Type B pancreatic cell (in vitro differentiated cells): Measurements from ENCODE around the gene AFF3. TPM values are rescaled to one million over a fixed set of nuclear protein-coding genes. Genes with fewer than 3 reads are reported as not detected.

Experiments used
- DNase-seq: peaks from one replicate; pipeline ENCODE4 v3.0.0; 2021; ENCODE audit warnings: mixed read lengths; ENCODE audit not compliant: unreplicated experiment; ENCODE audit errors: extremely low spot score
- H3K27ac Mint-ChIP-seq: 2 replicates; pipeline ENCODE4 v1.8.0; 2021; ENCODE audit warnings: mild to moderate bottlenecking, mixed read lengths
- H3K27me3 Mint-ChIP-seq: 2 replicates; pipeline ENCODE4 v1.8.0; 2021; ENCODE audit warnings: mixed read lengths
- H3K36me3 Mint-ChIP-seq: 2 replicates; pipeline ENCODE4 v1.8.0; 2021; ENCODE audit warnings: mixed read lengths
- H3K4me1 Mint-ChIP-seq: one replicate; pipeline ENCODE4 v1.8.0; 2021; ENCODE audit warnings: mixed read lengths; ENCODE audit not compliant: unreplicated experiment
- H3K4me3 Mint-ChIP-seq: 2 replicates; pipeline ENCODE4 v1.8.0; 2021; ENCODE audit warnings: mild to moderate bottlenecking, mixed read lengths
- H3K9me3 Mint-ChIP-seq: 2 replicates; pipeline ENCODE4 v1.8.0; 2021; ENCODE audit warnings: mixed read lengths
- CTCF ChIP-seq: fragments of 200-600 bp; sonication (generic); conservative IDR thresholded peaks from 2 replicates; pipeline ENCODE4 v1.5.0; 2021; ENCODE audit warnings: antibody characterized with exemption, mild to moderate bottlenecking
- total RNA-seq: library from RNA; stranded (reverse); gene quantifications from 2 replicates; pipeline ENCODE4 v1.2.1, GENCODE V29; 2021; ENCODE audit warnings: low replicate concordance

The AFF3 gene
- total RNA-seq, 1 donor from 2014 or later: 29.2 TPM

- H3K4me3 Mint-ChIP-seq: no peak overlapping the region
- no peak for TF ChIP-seq CTCF
- H3K27ac Mint-ChIP-seq: no peak overlapping the region
These were observed 278.5 kb downstream of the AFF3 start for GRCh38 chr2:99863903-99864270.

GRCh38 chr2:99863236-99863902, 279.0 kb downstream of the AFF3 start:
- Mint-ChIP-seq H3K36me3 (no peaks in the 10 kb centered on the region), H3K9me3 (peaks cover 11% of the 10 kb centered on the region), H3K27ac (no peak overlapping the region), H3K27me3 (peaks cover 13% of the 10 kb centered on the region), H3K4me3 (no peak overlapping the region), H3K4me1 (peaks cover 24% of the 10 kb centered on the region)
- no peak for TF ChIP-seq CTCF
- no peak for DNase-seq

More at GRCh38 chr2:99863903-99864270, 278.5 kb downstream of the AFF3 start:
- Mint-ChIP-seq H3K9me3 (peaks cover 11% of the 10 kb centered on the region), H3K36me3 (no peaks in the 10 kb centered on the region), H3K27me3 (peaks cover 13% of the 10 kb centered on the region), H3K4me1 (peaks cover 25% of the 10 kb centered on the region)
- DNase-seq: no peak

- no peak for DNase-seq
- Mint-ChIP-seq H3K36me3 (no peaks in the 10 kb centered on the region), H3K27ac (no peak overlapping the region), H3K9me3 (peaks cover 11% of the 10 kb centered on the region), H3K4me3 (no peak overlapping the region), H3K27me3 (peaks cover 8% of the 10 kb centered on the region), H3K4me1 (peaks cover 18% of the 10 kb centered on the region)
- no peak for TF ChIP-seq CTCF
These were observed 279.8 kb downstream of the AFF3 start for GRCh38 chr2:99862566-99862965.

GRCh38 chr2:99861376-99861760, 281.0 kb downstream of the AFF3 start:
- Mint-ChIP-seq H3K4me1 (peaks cover 18% of the 10 kb centered on the region), H3K9me3 (peaks cover 11% of the 10 kb centered on the region), H3K27me3 (peaks cover 7% of the 10 kb centered on the region), H3K36me3 (no peaks in the 10 kb centered on the region), H3K27ac (no peak overlapping the region), H3K4me3 (no peak overlapping the region)
- no peak for DNase-seq
- TF ChIP-seq CTCF: no peak

GRCh38 chr2:99860720-99861375, 281.5 kb downstream of the AFF3 start:
- peaks cover 18% of the 10 kb centered on the region for H3K4me1 Mint-ChIP-seq
- peaks cover 7% of the 10 kb centered on the region for H3K27me3 Mint-ChIP-seq
- TF ChIP-seq CTCF: no peak
- H3K36me3 Mint-ChIP-seq: no peaks in the 10 kb centered on the region
- no peak overlapping the region for H3K27ac Mint-ChIP-seq
- H3K9me3 Mint-ChIP-seq: peaks cover 11% of the 10 kb centered on the region
- DNase-seq: no peak
- H3K4me3 Mint-ChIP-seq: no peak overlapping the region
